Measurements from ENCODE around the gene LINGO4.

GRCh38 chr1:151834239-151834638, 29.0 kb upstream of the LINGO4 start:
- TF ChIP-seq CTCF (IDR thresholded peaks at IDR 0.05; ENCODE audit: poor library complexity): no peak
- no peak for TF ChIP-seq EZH2 (IDR thresholded peaks at IDR 0.05; ENCODE audit: borderline replicate concordance)

All from hepatocyte (in vitro differentiated cells).